HepG2 (cell line): ENCODE measurements around the gene ARHGAP26. TPM values are rescaled to one million over a fixed set of nuclear protein-coding genes. Genes with fewer than 3 reads are reported as not detected.
A peak's percentile ranks its signal among the peaks of the same experiment; 100 is the strongest.

Source experiments
- ATF4 ChIP-seq, 2 experiments: fragments of 450-650 bp in 1 of 2; sonication (generic) in 1 of 2; formaldehyde crosslinking; IDR thresholded peaks; 2 replicates each; pipeline versions ENCODE4 v1.5.0 to v1.8.0; 2020 to 2022; ENCODE audit warnings: mild to moderate bottlenecking in 1 of 2, missing genetic modification reagents in 1 of 2
- ELF4 ChIP-seq: sonication (generic); formaldehyde crosslinking; IDR thresholded peaks from 2 replicates; pipeline ENCODE4 v1.5.0; 2020; ENCODE audit warnings: missing genetic modification reagents, mild to moderate bottlenecking, moderate library complexity, borderline replicate concordance
- FOXM1 ChIP-seq: sonication (generic); formaldehyde crosslinking; IDR thresholded peaks from 2 replicates; pipeline ENCODE4 v1.5.0; 2020; ENCODE audit warnings: missing genetic modification reagents
- HHEX ChIP-seq: IDR thresholded peaks from 2 replicates; pipeline ENCODE4 v1.6.1; 2016; ENCODE audit warnings: control low read depth
- JDP2 ChIP-seq: sonication (generic); formaldehyde crosslinking; IDR thresholded peaks from 2 replicates; pipeline ENCODE4 v1.8.1; 2022; ENCODE audit warnings: missing genetic modification reagents, borderline replicate concordance
- MIER3 ChIP-seq: IDR thresholded peaks from 2 replicates; pipeline ENCODE4 v1.6.1; 2016; ENCODE audit warnings: missing compliant biosample characterization, borderline replicate concordance
- NFKB2 ChIP-seq: sonication (generic); formaldehyde crosslinking; IDR thresholded peaks from 2 replicates; pipeline ENCODE4 v1.4.0; 2020; ENCODE audit warnings: missing genetic modification reagents, borderline replicate concordance
- NR2F2 ChIP-seq: IDR thresholded peaks from 2 replicates; pipeline ENCODE4 v1.6.1; 2012; ENCODE audit warnings: low read depth, inconsistent platforms, borderline replicate concordance
- SP2 ChIP-seq: sonication (generic); formaldehyde crosslinking; IDR thresholded peaks from 2 replicates; pipeline ENCODE4 v1.5.1; 2020; ENCODE audit warnings: mild to moderate bottlenecking, missing genetic modification reagents
- SRSF4 ChIP-seq: fragments of 200-400 bp; formaldehyde crosslinking; IDR thresholded peaks from one replicate; pipeline ENCODE4 v1.6.1; 2018; ENCODE audit warnings: mild to moderate bottlenecking, low read depth, low read length, moderate library complexity; ENCODE audit not compliant: poor library complexity, severe bottlenecking
- TEAD2 ChIP-seq: sonication (generic); formaldehyde crosslinking; IDR thresholded peaks from 2 replicates; pipeline ENCODE4 v1.9.0; 2021; ENCODE audit warnings: missing genetic modification reagents
- TOPORS ChIP-seq: sonication (generic); formaldehyde crosslinking; IDR thresholded peaks from 2 replicates; pipeline ENCODE4 v1.8.0; 2023; ENCODE audit warnings: mild to moderate bottlenecking, missing genetic modification reagents
- YEATS4 ChIP-seq: sonication (generic); formaldehyde crosslinking; IDR thresholded peaks from 2 replicates; pipeline ENCODE4 v1.4.0; 2020; ENCODE audit warnings: missing genetic modification reagents, borderline replicate concordance
- ZBTB21 ChIP-seq: sonication (generic); formaldehyde crosslinking; IDR thresholded peaks from 2 replicates; pipeline ENCODE4 v1.4.0; 2020; ENCODE audit warnings: missing genetic modification reagents
- ZKSCAN8 ChIP-seq: IDR thresholded peaks from 2 replicates; pipeline ENCODE4 v1.6.1; 2016; ENCODE audit warnings: borderline replicate concordance, missing genetic modification reagents, missing compliant biosample characterization
- ZNF17 ChIP-seq: sonication (generic); formaldehyde crosslinking; IDR thresholded peaks from 2 replicates; pipeline ENCODE4 v1.5.0; 2020; ENCODE audit warnings: mild to moderate bottlenecking, missing genetic modification reagents
- ZNF496 ChIP-seq: sonication (generic); formaldehyde crosslinking; IDR thresholded peaks from 2 replicates; pipeline ENCODE4 v1.8.1; 2023; ENCODE audit warnings: mild to moderate bottlenecking, moderate library complexity, missing genetic modification reagents; ENCODE audit not compliant: insufficient replicate concordance
- ZNF558 ChIP-seq: sonication (generic); formaldehyde crosslinking; IDR thresholded peaks from 2 replicates; pipeline ENCODE4 v1.9.0; 2022; ENCODE audit warnings: mild to moderate bottlenecking, missing genetic modification reagents, borderline replicate concordance
- ZNF564 ChIP-seq: sonication (generic); formaldehyde crosslinking; IDR thresholded peaks from 2 replicates; pipeline ENCODE4 v1.8.1; 2023; ENCODE audit warnings: mild to moderate bottlenecking, missing genetic modification reagents
- ZNF589 ChIP-seq: sonication (generic); formaldehyde crosslinking; conservative IDR thresholded peaks from 2 replicates; pipeline ENCODE4 v1.8.0; 2022; ENCODE audit warnings: mild to moderate bottlenecking, moderate library complexity, missing genetic modification reagents
- ZNF775 ChIP-seq: sonication (generic); formaldehyde crosslinking; IDR thresholded peaks from 2 replicates; pipeline ENCODE4 v1.4.0; 2020; ENCODE audit warnings: missing genetic modification reagents, mild to moderate bottlenecking, moderate library complexity, borderline replicate concordance
- ZNF776 ChIP-seq: sonication (generic); formaldehyde crosslinking; IDR thresholded peaks from 2 replicates; pipeline ENCODE4 v1.4.0; 2020; ENCODE audit warnings: mild to moderate bottlenecking, missing genetic modification reagents
- polyA plus RNA-seq, 8 experiments: library from polyadenylated mRNA; depleted of rRNA in 3 of 8; stranded (reverse) in 7 of 8; unstranded in 1 of 8; fragments of >200 nt; fragmentation: Illumina TruSeq in 4 of 8; extraction: Trizol in 4 of 8; gene quantifications; 2 replicates each; pipeline versions ENCODE4 v1.2.1 to v1.2.3, GENCODE V29; 2011 to 2016; ENCODE audit warnings: low read depth in 4 of 8, missing spikeins in 1 of 8, mixed read lengths in 1 of 8; ENCODE audit not compliant: insufficient read depth in 1 of 8
- total RNA-seq, 5 experiments: library from RNA; depleted of rRNA; stranded (reverse); fragments of >200 nt; fragmentation: Illumina TruSeq; extraction: Trizol; gene quantifications; 2 replicates each; pipeline ENCODE4 v1.2.3, GENCODE V29; 2016; ENCODE audit warnings: low read depth in 1 of 5
- TF ChIP-seq, protein P1 (sequence below): IDR thresholded peaks from 2 replicates; pipeline ENCODE4 v1.6.1; 2018; ENCODE audit warnings: missing genetic modification reagents, mild to moderate bottlenecking, missing compliant biosample characterization
- TF ChIP-seq, protein P2 (sequence below): sonication (generic); formaldehyde crosslinking; IDR thresholded peaks from 2 replicates; pipeline ENCODE4 v1.4.0; 2020; ENCODE audit warnings: mild to moderate bottlenecking, missing genetic modification reagents
- TF ChIP-seq, protein P3 (sequence below): sonication (generic); formaldehyde crosslinking; IDR thresholded peaks from 2 replicates; pipeline ENCODE4 v1.4.0; 2020; ENCODE audit warnings: mild to moderate bottlenecking, low read depth, missing genetic modification reagents
- TF ChIP-seq, protein P4 (sequence below): sonication (generic); formaldehyde crosslinking; IDR thresholded peaks from 2 replicates; pipeline ENCODE4 v1.5.1; 2020; ENCODE audit warnings: missing genetic modification reagents, mild to moderate bottlenecking, borderline replicate concordance

The ARHGAP26 gene
- total and polyA plus RNA-seq, 2 of the 13 experiments (the other 11 are each of a cell fraction or from before 2014, with no cell fraction given) = 9.6 to 18.2 TPM

DNA sequence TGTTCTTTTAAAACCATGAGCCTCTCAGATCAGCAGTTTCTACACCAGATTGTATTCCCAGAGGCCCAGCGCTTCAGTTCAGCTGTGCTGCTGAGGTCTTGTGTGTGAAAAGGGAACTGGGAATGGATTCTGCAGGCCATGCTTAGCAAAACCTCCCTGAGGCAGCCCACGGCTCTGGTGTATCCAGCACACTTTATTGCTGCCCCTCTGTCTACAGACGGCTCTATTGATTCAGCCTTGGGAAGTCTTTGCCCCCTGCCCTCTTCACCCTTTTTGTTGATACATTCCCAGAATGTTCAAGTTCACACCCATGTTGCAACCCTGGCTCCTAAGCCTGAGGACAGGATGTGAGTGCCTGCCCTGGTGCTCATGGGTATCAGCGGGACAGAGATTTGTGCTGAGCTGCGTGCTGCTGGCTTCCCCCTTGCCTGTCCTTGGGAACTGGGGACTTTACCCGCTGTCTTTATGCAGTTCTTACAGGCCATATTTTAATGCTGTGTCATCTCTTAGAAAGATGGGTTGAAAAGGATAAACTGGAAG, 37.3 kb downstream of the ARHGAP26 start (continued):
- TF ChIP-seq ZNF496 (CRISPR knock-in tag) (no peak), SP2 (CRISPR knock-in tag) (no peak), TEAD2 (CRISPR knock-in tag) (no peak), ZNF589 (CRISPR knock-in tag) (peak; percentile 92; the same call in 1 of the 2 replicates), ATF4 (CRISPR knock-in tag; IDR thresholded peaks at IDR 0.05) (peak in 1 of 2 experiments; percentile 88; a peak in 2 of 4 replicates), ZNF558 (CRISPR knock-in tag) (no peak), FOXM1 (CRISPR knock-in tag) (no peak), ZNF776 (no peak), ZBTB21 (CRISPR knock-in tag) (peak; percentile 58; the same call in 1 of the 2 replicates), ZNF17 (CRISPR knock-in tag) (no peak), TOPORS (CRISPR knock-in tag) (peak; percentile 76; the same call in 1 of the 2 replicates), MIER3 (CRISPR knock-in tag) (peak; percentile 96; the same call in 1 of the 2 replicates), JDP2 (CRISPR knock-in tag) (peak; percentile 59; the same call in 1 of the 2 replicates), ELF4 (CRISPR knock-in tag) (no peak), ZNF775 (CRISPR knock-in tag) (no peak), HHEX (CRISPR knock-in tag) (peak; percentile 87), NFKB2 (CRISPR knock-in tag) (peak; percentile 68; the same call in 1 of the 2 replicates), YEATS4 (CRISPR knock-in tag) (peak; percentile 75; the same call in 1 of the 2 replicates), ZNF564 (CRISPR knock-in tag) (no peak), ZKSCAN8 (CRISPR knock-in tag) (peak; percentile 96), NR2F2 (peak; percentile 99), SRSF4 (no peak)
- TF ChIP-seq, protein P1, sequence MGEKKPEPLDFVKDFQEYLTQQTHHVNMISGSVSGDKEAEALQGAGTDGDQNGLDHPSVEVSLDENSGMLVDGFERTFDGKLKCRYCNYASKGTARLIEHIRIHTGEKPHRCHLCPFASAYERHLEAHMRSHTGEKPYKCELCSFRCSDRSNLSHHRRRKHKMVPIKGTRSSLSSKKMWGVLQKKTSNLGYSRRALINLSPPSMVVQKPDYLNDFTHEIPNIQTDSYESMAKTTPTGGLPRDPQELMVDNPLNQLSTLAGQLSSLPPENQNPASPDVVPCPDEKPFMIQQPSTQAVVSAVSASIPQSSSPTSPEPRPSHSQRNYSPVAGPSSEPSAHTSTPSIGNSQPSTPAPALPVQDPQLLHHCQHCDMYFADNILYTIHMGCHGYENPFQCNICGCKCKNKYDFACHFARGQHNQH (CRISPR knock-in tag) = peak; percentile 97
- TF ChIP-seq, protein P2, sequence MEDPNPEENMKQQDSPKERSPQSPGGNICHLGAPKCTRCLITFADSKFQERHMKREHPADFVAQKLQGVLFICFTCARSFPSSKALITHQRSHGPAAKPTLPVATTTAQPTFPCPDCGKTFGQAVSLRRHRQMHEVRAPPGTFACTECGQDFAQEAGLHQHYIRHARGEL (CRISPR knock-in tag) = no peak
- TF ChIP-seq, protein P3, sequence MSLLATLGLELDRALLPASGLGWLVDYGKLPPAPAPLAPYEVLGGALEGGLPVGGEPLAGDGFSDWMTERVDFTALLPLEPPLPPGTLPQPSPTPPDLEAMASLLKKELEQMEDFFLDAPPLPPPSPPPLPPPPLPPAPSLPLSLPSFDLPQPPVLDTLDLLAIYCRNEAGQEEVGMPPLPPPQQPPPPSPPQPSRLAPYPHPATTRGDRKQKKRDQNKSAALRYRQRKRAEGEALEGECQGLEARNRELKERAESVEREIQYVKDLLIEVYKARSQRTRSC (CRISPR knock-in tag) = no peak
- TF ChIP-seq, protein P4, sequence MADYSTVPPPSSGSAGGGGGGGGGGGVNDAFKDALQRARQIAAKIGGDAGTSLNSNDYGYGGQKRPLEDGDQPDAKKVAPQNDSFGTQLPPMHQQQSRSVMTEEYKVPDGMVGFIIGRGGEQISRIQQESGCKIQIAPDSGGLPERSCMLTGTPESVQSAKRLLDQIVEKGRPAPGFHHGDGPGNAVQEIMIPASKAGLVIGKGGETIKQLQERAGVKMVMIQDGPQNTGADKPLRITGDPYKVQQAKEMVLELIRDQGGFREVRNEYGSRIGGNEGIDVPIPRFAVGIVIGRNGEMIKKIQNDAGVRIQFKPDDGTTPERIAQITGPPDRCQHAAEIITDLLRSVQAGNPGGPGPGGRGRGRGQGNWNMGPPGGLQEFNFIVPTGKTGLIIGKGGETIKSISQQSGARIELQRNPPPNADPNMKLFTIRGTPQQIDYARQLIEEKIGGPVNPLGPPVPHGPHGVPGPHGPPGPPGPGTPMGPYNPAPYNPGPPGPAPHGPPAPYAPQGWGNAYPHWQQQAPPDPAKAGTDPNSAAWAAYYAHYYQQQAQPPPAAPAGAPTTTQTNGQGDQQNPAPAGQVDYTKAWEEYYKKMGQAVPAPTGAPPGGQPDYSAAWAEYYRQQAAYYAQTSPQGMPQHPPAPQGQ (CRISPR knock-in tag) = no peak; the same call in 1 of the 2 replicates
